GM12878 (cell line): ENCODE data around the gene REEP3. TPM values are rescaled to one million over a fixed set of nuclear protein-coding genes. Genes with fewer than 3 reads are reported as not detected.

Source experiments
- BCL3 ChIP-seq: IDR thresholded peaks from 2 replicates; pipeline ENCODE4 v1.6.1; 2011; ENCODE audit warnings: borderline replicate concordance, low read depth, mild to moderate bottlenecking, moderate library complexity, low read length; ENCODE audit not compliant: insufficient read depth, poor library complexity, severe bottlenecking
- CEBPZ ChIP-seq: fragments of 150-350 bp; IDR thresholded peaks from 2 replicates; pipeline ENCODE4 v1.6.1; 2016; ENCODE audit warnings: low read depth, low read length
- IKZF2 ChIP-seq, 2 experiments: fragments of 450-650 bp; IDR thresholded peaks; 2 replicates each; pipeline ENCODE4 v1.6.1; 2017; ENCODE audit warnings: mild to moderate bottlenecking in 2 of 2, moderate library complexity in 2 of 2
- MYB ChIP-seq: fragments of 150-350 bp; IDR thresholded peaks from 2 replicates; pipeline ENCODE4 v1.6.1; 2014; ENCODE audit warnings: mild to moderate bottlenecking, low read depth, low read length, borderline replicate concordance
- NFIC ChIP-seq: IDR thresholded peaks from 2 replicates; pipeline ENCODE4 v1.6.1; 2012; ENCODE audit warnings: low read depth, mild to moderate bottlenecking, inconsistent platforms, low read length, moderate library complexity
- RCOR1 ChIP-seq: conservative IDR thresholded peaks from 2 replicates; pipeline ENCODE4 v1.6.1; 2012; ENCODE audit warnings: low read depth, low read length, improper control_type of control experiment
- REST ChIP-seq: IDR thresholded peaks from 2 replicates; pipeline ENCODE4 v1.6.1; 2012; ENCODE audit warnings: mild to moderate bottlenecking, low read depth, low read length
- SKIL ChIP-seq: fragments of 450-650 bp; IDR thresholded peaks from 2 replicates; pipeline ENCODE4 v1.6.1; 2017; ENCODE audit warnings: mild to moderate bottlenecking, low read depth, inconsistent platforms; ENCODE audit not compliant: poor library complexity, severe bottlenecking
- SMAD1 ChIP-seq: fragments of 450-650 bp; IDR thresholded peaks from 2 replicates; pipeline ENCODE4 v1.6.1; 2018; ENCODE audit warnings: mild to moderate bottlenecking, low read depth; ENCODE audit not compliant: partially characterized antibody
- ZBTB4 ChIP-seq: fragments of 450-650 bp; formaldehyde crosslinking; IDR thresholded peaks from 2 replicates; pipeline ENCODE4 v1.4.0; 2022; ENCODE audit warnings: mild to moderate bottlenecking, moderate library complexity
- ZZZ3 ChIP-seq: IDR thresholded peaks from 2 replicates; pipeline ENCODE4 v1.6.1; 2011; ENCODE audit warnings: low read depth; ENCODE audit not compliant: control insufficient read depth, insufficient read length
- polyA plus RNA-seq, 11 experiments: library from polyadenylated mRNA; depleted of rRNA in 4 of 11; unstranded in 6 of 11; stranded (reverse) in 5 of 11; fragments of >200 nt; fragmentation: Nextera tagmentation in 4 of 11; fragmentation: Illumina TruSeq in 1 of 11; extraction: Ambion mirVana in 4 of 11; extraction: Trizol in 1 of 11; gene quantifications; 1 replicate in 1 of 11; 2 replicates in 10 of 11; pipeline versions ENCODE4 v1.2.1 to v1.2.3, GENCODE V29; 2011 to 2016; ENCODE audit warnings: inconsistent platforms in 2 of 11, missing spikeins in 2 of 11, low read depth in 1 of 11
- total RNA-seq, 4 experiments: library from RNA; depleted of rRNA in 3 of 4; stranded (reverse); fragments of >200 nt in 3 of 4; fragmentation: Illumina TruSeq in 1 of 4; extraction: Trizol in 1 of 4; gene quantifications; 2 replicates each; pipeline versions ENCODE4 v1.2.1 to v1.2.3, GENCODE V29; 2013 to 2021

REEP3 gene
- total and polyA plus RNA-seq, 10 of the 15 experiments (the other 5 are each of a cell fraction or from before 2014, with no cell fraction given) = 4.9 to 25.9 (median 16.2) TPM

- TF ChIP-seq CEBPZ (no peak), IKZF2 (IDR thresholded peaks at IDR 0.05) (peak; percentile 41 to 50; a peak in 1 of 4 replicates), SKIL (no peak), RCOR1 (no peak), ZZZ3 (no peak), REST (no peak), BCL3 (no peak), MYB (no peak), ZBTB4 (CRISPR knock-in tag) (no peak), NFIC (no peak), SMAD1 (no peak)
Observed at GRCh38 chr10:63520500-63521415, at the start of gene REEP3 (continued).
